ENCODE measurements around the gene DSG1.

DSG1 gene

DNA sequence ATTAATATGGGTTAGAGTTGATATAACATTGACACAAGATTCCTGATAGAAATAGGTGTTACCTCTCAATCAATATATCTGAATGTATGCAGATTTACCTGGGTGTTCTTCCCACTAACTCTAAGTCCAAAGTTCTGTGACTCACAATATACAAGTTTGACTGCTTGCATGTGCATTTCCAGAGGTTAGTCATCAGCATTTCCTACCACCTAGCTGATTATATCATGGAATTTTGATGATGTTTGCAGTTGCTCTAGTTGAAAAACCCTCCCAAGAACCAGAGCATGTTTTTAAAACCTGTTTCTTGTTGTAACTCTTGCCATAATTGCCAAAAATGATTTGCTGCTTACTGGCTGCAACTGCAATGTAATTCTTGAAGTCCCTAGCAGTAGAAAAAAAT lies 15.0 kb upstream of the DSG1 start:
- DNase-seq (ENCODE audit: extremely low read depth, low read depth) = no peak
- TF ChIP-seq, protein P1, sequence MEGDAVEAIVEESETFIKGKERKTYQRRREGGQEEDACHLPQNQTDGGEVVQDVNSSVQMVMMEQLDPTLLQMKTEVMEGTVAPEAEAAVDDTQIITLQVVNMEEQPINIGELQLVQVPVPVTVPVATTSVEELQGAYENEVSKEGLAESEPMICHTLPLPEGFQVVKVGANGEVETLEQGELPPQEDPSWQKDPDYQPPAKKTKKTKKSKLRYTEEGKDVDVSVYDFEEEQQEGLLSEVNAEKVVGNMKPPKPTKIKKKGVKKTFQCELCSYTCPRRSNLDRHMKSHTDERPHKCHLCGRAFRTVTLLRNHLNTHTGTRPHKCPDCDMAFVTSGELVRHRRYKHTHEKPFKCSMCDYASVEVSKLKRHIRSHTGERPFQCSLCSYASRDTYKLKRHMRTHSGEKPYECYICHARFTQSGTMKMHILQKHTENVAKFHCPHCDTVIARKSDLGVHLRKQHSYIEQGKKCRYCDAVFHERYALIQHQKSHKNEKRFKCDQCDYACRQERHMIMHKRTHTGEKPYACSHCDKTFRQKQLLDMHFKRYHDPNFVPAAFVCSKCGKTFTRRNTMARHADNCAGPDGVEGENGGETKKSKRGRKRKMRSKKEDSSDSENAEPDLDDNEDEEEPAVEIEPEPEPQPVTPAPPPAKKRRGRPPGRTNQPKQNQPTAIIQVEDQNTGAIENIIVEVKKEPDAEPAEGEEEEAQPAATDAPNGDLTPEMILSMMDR (IDR thresholded peaks at IDR 0.05; ENCODE audit: low read depth, low read length) = no peak

DNA sequence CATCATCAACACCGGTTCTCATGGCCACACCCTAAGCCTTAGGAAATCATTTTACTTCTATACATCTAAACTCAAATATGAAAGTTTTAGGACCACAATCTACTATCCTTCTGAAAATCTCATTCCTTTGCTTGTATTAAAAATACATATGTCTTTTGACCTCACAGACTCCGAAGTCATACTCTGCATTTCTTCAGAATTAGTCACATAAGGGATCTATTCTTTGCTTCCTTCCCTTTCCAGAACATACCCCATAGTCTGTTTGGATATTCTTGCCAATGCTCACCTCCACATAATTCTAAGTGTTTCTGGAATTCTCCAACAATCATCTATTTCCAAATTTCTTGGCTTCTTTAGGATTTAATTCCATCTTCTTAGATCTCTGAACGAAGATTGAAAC lies 14.2 kb upstream of the DSG1 start:
- TF ChIP-seq, protein P1 (IDR thresholded peaks at IDR 0.05; ENCODE audit: low read depth, low read length) = no peak
- no peak for DNase-seq (ENCODE audit: extremely low read depth, low read depth)

DNA sequence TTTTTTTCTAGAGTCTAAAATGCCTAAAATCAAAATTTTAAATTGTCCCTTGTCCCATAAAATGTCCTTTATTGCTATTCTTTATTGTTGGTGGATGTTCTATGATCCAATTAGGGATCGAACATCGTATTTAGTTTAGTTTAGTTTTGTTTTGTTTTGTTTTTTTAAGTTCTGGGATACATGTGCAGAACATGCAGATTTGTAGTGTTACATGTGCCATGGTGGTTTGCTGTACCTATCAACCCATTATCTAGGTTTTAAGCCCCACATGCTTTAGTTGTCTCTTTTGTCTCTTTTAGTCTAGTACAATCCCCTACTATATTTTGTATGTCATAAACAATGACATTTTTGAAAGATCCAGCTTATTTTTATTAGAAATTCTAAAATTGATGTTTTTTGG lies 8.8 kb upstream of the DSG1 start:
- DNase-seq (ENCODE audit: extremely low read depth, low read depth) = no peak
- TF ChIP-seq, protein P1 (IDR thresholded peaks at IDR 0.05; ENCODE audit: low read depth, low read length) = no peak

DNA sequence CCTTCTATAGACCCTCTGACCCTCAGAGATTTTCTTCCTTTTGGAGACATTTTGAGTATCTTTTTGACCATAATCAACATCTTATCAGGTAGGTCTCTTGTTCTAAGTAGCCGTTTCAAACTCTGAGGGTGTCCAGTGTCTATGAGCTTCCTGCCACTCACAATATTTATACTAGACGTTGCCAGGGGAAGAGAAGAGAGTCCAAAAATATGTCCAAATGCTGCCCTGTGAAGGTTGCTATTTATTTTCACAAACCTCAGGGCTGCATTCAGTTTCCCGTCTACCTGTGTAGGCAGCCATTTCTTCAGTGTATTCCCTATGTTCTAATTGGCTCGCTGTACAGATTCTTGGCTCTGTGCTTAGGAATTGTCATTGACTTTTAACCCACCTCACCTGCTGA lies 986 bp upstream of the DSG1 start:
- no peak for DNase-seq (ENCODE audit: extremely low read depth, low read depth)
- TF ChIP-seq, protein P1 (IDR thresholded peaks at IDR 0.05; ENCODE audit: low read depth, low read length) = no peak

DNA sequence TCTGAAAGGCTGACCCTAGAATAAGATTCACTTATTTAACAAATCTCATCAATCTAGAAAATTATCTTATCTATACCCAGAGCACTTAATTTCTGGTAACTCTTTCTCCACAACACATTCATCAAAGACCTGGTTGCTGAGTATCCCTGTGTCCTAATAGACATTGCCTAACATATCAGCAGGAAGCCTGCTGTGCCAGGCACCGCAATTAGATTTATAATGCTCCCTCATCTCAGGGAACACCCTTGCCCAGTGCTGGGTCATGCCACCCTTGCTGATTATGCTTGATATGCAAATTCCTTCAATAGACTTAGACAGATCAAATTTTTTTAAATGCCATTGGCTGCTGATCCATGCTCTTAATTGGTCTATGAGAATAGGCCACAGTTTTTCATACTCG lies 3.8 kb downstream of the DSG1 start:
- TF ChIP-seq, protein P1 (IDR thresholded peaks at IDR 0.05; ENCODE audit: low read depth, low read length) = no peak
- no peak for DNase-seq (ENCODE audit: extremely low read depth, low read depth)

DNA sequence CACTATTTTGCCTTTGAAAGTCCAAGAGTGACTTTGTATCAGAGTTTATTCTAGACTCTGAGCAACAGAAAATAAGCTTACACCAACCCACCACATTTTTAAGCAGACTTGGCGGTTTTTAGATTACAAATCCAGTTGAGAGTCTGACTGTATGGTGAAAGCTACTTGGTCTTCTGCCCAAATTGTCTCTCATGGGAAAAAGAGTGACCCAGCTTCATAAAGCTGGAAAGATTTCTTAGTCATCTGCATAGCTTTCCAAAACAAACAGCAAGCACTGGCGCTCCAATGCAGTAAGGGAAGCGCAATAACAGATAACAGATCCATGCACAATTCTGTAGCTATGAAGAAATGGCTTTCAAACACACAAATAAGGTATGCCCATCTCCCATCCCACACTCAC lies 7.1 kb downstream of the DSG1 start:
- no peak for DNase-seq (ENCODE audit: extremely low read depth, low read depth)

DNA sequence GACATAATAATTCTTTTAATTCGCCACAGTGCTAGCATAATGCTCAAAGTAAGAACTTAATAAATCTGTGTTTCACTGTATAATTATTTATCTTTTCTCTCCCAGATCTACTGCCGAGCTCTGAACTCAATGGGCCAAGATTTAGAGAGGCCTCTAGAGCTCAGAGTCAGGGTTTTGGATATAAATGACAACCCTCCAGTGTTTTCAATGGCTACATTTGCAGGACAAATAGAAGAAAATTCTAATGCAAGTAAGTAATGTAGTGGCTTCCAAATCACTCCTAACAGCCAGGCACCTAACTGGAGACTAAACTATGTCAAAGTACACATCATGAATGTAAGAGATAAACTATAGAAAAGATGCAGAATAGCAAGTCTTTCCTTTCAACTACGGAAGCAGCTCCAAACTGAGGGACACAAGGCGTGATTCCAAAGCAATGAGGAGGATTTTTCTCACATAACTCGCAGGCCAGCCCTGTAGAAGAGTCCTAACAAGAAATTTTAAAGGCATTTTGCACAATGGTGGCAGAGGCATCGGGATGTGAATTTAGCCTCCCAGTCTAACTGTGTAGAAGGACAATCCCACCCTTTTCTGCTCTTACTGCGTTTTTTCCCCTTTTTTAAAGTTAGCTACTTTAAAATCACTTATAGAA lies 12.0 kb downstream of the DSG1 start:
- TF ChIP-seq, protein P1 (IDR thresholded peaks at IDR 0.05; ENCODE audit: low read depth, low read length) = no peak
- no peak for DNase-seq (ENCODE audit: extremely low read depth, low read depth)

More for the DNA sequence above, 7.1 kb downstream of the DSG1 start:
- TF ChIP-seq, protein P1 (IDR thresholded peaks at IDR 0.05; ENCODE audit: low read depth, low read length) = no peak

Data from AG09319 (cell line).